PC-3 (cell line): Measurements from ENCODE around the gene RSL1D1. TPM values are rescaled to one million over a fixed set of nuclear protein-coding genes. Genes with fewer than 3 reads are reported as not detected.

Experiments
- ATAC-seq: fragments of 200-7000 bp; cut with Tn5 transposase; 2 replicates; pipeline ENCODE4 v1.9.1; 2020; ENCODE audit warnings: mild to moderate bottlenecking, moderate library complexity
- Bru-seq: library from RNA; stranded (reverse); fragments of 400-500 nt; gene quantifications from one replicate; lab custom pipeline; 2021; lab: Mats Ljungman, UMichigan
- BruChase-seq, 2 experiments: library from RNA; stranded (reverse); fragments of 400-500 nt; gene quantifications; one replicate each; lab custom pipeline; 2021; lab: Mats Ljungman, UMichigan
- BruUV-seq: library from RNA; stranded (reverse); fragments of 400-500 nt; replicated peaks from 2 replicates; lab custom pipeline; 2021; lab: Mats Ljungman, UMichigan
- CTCF ChIA-PET: fragments of 300-600 bp; sonication (Branson Sonifier 250); formaldehyde crosslinking; loops from one replicate; lab custom pipeline; 2022; ENCODE audit warnings: antibody characterized with exemption; lab: Charles Lee
- POLR2A ChIA-PET: fragments of 300-600 bp; sonication (Branson Sonifier 250); formaldehyde crosslinking; loops from one replicate; lab custom pipeline; 2022; ENCODE audit warnings: antibody characterized with exemption; ENCODE audit not compliant: unreplicated experiment; lab: Charles Lee
- DNase-seq: peaks from one replicate; pipeline ENCODE4 v3.0.0-alpha.2; 2015
- H2AFZ ChIP-seq: fragments of 300-600 bp; sonication (generic); 2 replicates; pipeline ENCODE4 v1.6.0; 2016; ENCODE audit warnings: antibody characterized with exemption, low read length
- H3F3A ChIP-seq: fragments of 300-600 bp; sonication (generic); one replicate; pipeline ENCODE4 v1.6.0; 2017; ENCODE audit warnings: antibody characterized with exemption, low read length, control low read depth, mild to moderate bottlenecking; ENCODE audit not compliant: unreplicated experiment
- H3K27ac ChIP-seq: fragments of 300-600 bp; sonication (generic); 2 replicates; pipeline ENCODE4 v1.5.1; 2016; ENCODE audit warnings: mild to moderate bottlenecking, low read length
- H3K27me3 ChIP-seq: fragments of 300-600 bp; sonication (generic); 2 replicates; pipeline ENCODE4 v1.6.1; 2016; ENCODE audit warnings: low read length, mixed read lengths
- H3K36me3 ChIP-seq: fragments of 300-600 bp; sonication (generic); 2 replicates; pipeline ENCODE4 v1.6.1; 2016; ENCODE audit warnings: low read depth, mixed run types, low read length, mixed read lengths
- H3K4me1 ChIP-seq: fragments of 300-600 bp; sonication (generic); 2 replicates; pipeline ENCODE4 v1.5.1; 2016; ENCODE audit warnings: low read length; ENCODE audit not compliant: insufficient read depth
- H3K4me2 ChIP-seq: fragments of 300-600 bp; sonication (generic); 2 replicates; pipeline ENCODE4 v1.6.0; 2016; ENCODE audit warnings: low read length
- H3K4me3 ChIP-seq: fragments of 300-600 bp; sonication (generic); 2 replicates; pipeline ENCODE4 v1.5.1; 2016; ENCODE audit warnings: mild to moderate bottlenecking, low read length, mixed read lengths
- H3K79me2 ChIP-seq: fragments of 300-600 bp; sonication (generic); 2 replicates; pipeline ENCODE4 v1.6.1; 2017; ENCODE audit warnings: low read length, mixed read lengths
- H3K9ac ChIP-seq: fragments of 300-600 bp; sonication (generic); 2 replicates; pipeline ENCODE4 v1.6.0; 2016; ENCODE audit warnings: mild to moderate bottlenecking, low read length
- H3K9me2 ChIP-seq: fragments of 300-600 bp; sonication (generic); replicated peaks from 2 replicates; pipeline ENCODE4 v1.6.1; 2016; ENCODE audit warnings: mixed run types, low read length, mixed read lengths
- H3K9me3 ChIP-seq: fragments of 300-600 bp; sonication (generic); 2 replicates; pipeline ENCODE4 v1.6.1; 2016; ENCODE audit warnings: low read length, mixed read lengths
- H4K20me1 ChIP-seq: fragments of 300-600 bp; sonication (generic); 2 replicates; pipeline ENCODE4 v1.6.1; 2016; ENCODE audit warnings: low read length, mixed read lengths
- EZH2 ChIP-seq: fragments of 300-600 bp; sonication (generic); IDR thresholded peaks from one replicate; pipeline ENCODE4 v1.6.1; 2017; ENCODE audit warnings: antibody characterized with exemption, mild to moderate bottlenecking, low read length; ENCODE audit not compliant: unreplicated experiment
- EZH2phosphoT487 ChIP-seq: fragments of 300-600 bp; sonication (generic); IDR thresholded peaks from 2 replicates; pipeline ENCODE4 v1.6.1; 2018; ENCODE audit warnings: mild to moderate bottlenecking, antibody characterized with exemption, low read length, borderline replicate concordance
- intact Hi-C: fragments of 100-400 bp; cut with micrococcal nuclease; formaldehyde crosslinking; loops from 2 replicates; pipeline ENCODE4 v1.9.0; 2023
- long read RNA-seq: library from polyadenylated mRNA; unstranded; transcript quantifications from one replicate; pipeline ENCODE4 v2.0.0, GENCODE V29; 2021; ENCODE audit not compliant: unreplicated experiment
- total RNA-seq: library from RNA; depleted of rRNA; stranded (reverse); fragments of >200 nt; gene quantifications from 2 replicates; pipeline ENCODE4 v1.2.3, GENCODE V29; 2014; rRNA removed
- TF ChIP-seq, protein P1 (sequence below): fragments of 300-600 bp; sonication (generic); conservative IDR thresholded peaks from 2 replicates; pipeline ENCODE4 v1.5.1; 2017; ENCODE audit warnings: antibody characterized with exemption, low read depth, mild to moderate bottlenecking, low read length

Gene RSL1D1
- 75.9 and 105 TPM in 2 replicates for total RNA-seq
- percentile 92 among the genes with signal in this experiment for Bru-seq, nascent RNA
- percentile 98 among the genes with signal in this experiment for BruChase-seq, experiment 1, labeled RNA remaining after a 6-hour chase
- percentile 94 among the genes with signal in this experiment for BruChase-seq, experiment 2, labeled RNA remaining after a 2-hour chase
- long read RNA-seq, full-length matches to known transcripts: 164 of 225 reads
- long read RNA-seq, partial matches to known transcripts: 23 of 225 reads
- long read RNA-seq, other reads (novel, unspliced or antisense): 38 of 225 reads

DNA sequence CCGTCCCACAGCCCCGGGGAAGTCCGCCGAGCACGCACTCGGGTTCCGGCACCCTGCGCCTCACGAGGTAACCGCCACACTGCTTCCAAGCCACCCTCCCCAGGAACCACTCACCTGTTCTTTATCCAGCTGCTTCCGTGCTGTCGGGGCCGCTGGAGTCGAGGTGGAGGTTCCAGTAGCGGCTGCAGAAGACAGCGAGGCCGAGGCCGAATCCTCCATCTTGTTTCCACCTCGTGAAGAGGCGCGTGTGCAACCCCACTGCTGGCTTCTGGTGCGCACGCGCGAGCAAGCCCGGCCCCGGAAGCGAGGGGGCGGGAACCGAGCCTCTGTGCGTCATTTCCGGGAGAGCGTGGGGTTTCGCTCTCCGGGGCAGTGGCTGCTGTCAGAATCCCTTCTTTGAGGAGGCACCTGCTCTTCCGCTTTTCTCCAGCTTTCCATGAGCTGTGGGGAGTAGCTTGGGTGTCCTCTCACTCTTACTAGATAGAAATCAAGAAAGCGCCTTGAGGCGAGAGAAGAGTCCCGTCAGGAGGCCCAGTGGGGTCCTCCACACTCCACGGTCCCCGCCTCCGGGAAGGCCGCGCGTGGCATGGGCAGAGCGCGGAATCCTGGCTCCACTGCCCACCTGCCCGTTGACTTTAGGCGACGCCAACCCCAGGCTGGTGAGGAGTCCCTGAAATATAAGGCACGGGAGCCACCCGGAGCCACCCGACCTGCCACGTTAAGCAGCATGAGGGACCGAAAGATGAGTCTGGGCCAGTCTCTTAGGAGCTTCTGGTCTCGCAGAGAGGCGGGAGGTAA is at the start of gene RSL1D1:
RSL1D1 (minus strand) TSS at position 249 of the 798 bp plus-strand sequence; CDS start at position 219, 30 bp downstream.
- CTCF ChIA-PET: no interaction called here

DNA sequence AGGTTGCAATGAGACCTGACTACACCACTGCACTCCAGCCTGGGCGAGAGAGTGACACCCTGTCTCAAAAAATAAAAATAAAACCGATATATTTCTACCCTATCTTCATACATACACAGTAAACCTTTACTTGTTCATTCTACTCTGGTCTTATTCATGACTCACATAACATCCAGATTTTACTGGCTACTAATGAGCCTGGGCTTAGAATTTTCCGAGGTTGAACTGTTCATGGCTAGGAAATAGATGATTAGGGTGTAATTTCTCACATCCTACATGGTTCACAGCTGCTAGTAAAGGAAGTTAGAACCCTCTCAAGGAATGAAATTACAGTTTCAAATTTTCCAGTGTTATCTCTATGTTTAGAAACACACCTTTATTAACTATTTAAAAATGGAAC is 49.7 kb upstream of the RSL1D1 start:
- no peak overlapping the region for H2AFZ ChIP-seq
- intact Hi-C loops: no loop called here
- H3K79me2 ChIP-seq: peaks cover 99% of the 10 kb centered on the region
- no peak overlapping the region for H3K4me2 ChIP-seq
- no peak for TF ChIP-seq EZH2
- TF ChIP-seq, protein P1, sequence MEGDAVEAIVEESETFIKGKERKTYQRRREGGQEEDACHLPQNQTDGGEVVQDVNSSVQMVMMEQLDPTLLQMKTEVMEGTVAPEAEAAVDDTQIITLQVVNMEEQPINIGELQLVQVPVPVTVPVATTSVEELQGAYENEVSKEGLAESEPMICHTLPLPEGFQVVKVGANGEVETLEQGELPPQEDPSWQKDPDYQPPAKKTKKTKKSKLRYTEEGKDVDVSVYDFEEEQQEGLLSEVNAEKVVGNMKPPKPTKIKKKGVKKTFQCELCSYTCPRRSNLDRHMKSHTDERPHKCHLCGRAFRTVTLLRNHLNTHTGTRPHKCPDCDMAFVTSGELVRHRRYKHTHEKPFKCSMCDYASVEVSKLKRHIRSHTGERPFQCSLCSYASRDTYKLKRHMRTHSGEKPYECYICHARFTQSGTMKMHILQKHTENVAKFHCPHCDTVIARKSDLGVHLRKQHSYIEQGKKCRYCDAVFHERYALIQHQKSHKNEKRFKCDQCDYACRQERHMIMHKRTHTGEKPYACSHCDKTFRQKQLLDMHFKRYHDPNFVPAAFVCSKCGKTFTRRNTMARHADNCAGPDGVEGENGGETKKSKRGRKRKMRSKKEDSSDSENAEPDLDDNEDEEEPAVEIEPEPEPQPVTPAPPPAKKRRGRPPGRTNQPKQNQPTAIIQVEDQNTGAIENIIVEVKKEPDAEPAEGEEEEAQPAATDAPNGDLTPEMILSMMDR: no peak
- no peak for TF ChIP-seq EZH2phosphoT487
- ATAC-seq (peak; percentile 45; the same call in 1 of the 2 replicates), DNase-seq (no peak)
- H3K27ac ChIP-seq: no peak overlapping the region
- H3K4me3 ChIP-seq: no peak overlapping the region
- H3K9ac ChIP-seq: no peak overlapping the region
- POLR2A ChIA-PET: no interaction called here
- BruUV-seq: no TSS peak
- CTCF ChIA-PET: no interaction called here
- H3F3A ChIP-seq: no peaks in the 10 kb centered on the region
- H3K36me3 ChIP-seq: peaks cover 16% of the 10 kb centered on the region
- H3K27me3 ChIP-seq: no peaks in the 10 kb centered on the region
- H3K9me3 ChIP-seq: no peaks in the 10 kb centered on the region
- H4K20me1 ChIP-seq: peaks cover 48% of the 10 kb centered on the region
- no peaks in the 10 kb centered on the region for H3K4me1 ChIP-seq
- no peaks in the 10 kb centered on the region for H3K9me2 ChIP-seq

More for the DNA sequence above, at the start of gene RSL1D1:
- ATAC-seq (peak; percentile 83), DNase-seq (peak; percentile 89)
- Histone ChIP-seq H3K4me1 (peaks cover 11% of the 10 kb centered on the region; the same call in 1 of the 2 replicates), H3K9me3 (no peaks in the 10 kb centered on the region), H3F3A (no peaks in the 10 kb centered on the region), H3K9me2 (no peaks in the 10 kb centered on the region), H3K36me3 (peaks cover 29% of the 10 kb centered on the region), H3K9ac (peak within 1 kb of the TSS; percentile 100), H3K27me3 (no peaks in the 10 kb centered on the region), H3K4me3 (peak within 1 kb of the TSS; percentile 95), H3K4me2 (peak within 1 kb of the TSS; percentile 99), H4K20me1 (peaks cover 31% of the 10 kb centered on the region), H3K27ac (peak within 1 kb of the TSS; percentile 72), H3K79me2 (peaks cover 94% of the 10 kb centered on the region), H2AFZ (peak within 1 kb of the TSS; percentile 86)
- POLR2A ChIA-PET: no interaction called here
- TF ChIP-seq EZH2 (no peak), EZH2phosphoT487 (no peak)
- TF ChIP-seq, protein P1: no peak
- BruUV-seq: TSS peak; percentile 86
- intact Hi-C loops: loop anchor here (10.0 kb wide), 1 partner anchor 63 kb away; the partner anchor contains the start of gene GSPT1
